IMR-90 (cell line): ENCODE results near the gene FNDC3B. TPM values are rescaled to one million over a fixed set of nuclear protein-coding genes. Genes with fewer than 3 reads are reported as not detected.

Source experiments
- ATAC-seq: fragments of 200-7000 bp; cut with Tn5 transposase; 2 replicates; pipeline ENCODE4 v1.9.1; 2020; ENCODE audit warnings: low read depth, mild to moderate bottlenecking, moderate library complexity
- BruUV-seq: library from RNA; stranded (reverse); fragments of 400-500 nt; replicated peaks from 2 replicates; lab custom pipeline; 2021; lab: Mats Ljungman, UMichigan
- CTCF ChIA-PET: fragments of 300-600 bp; formaldehyde crosslinking; extraction: SDS; loops from one replicate; lab custom pipeline; 2021; ENCODE audit warnings: antibody characterized with exemption; lab: Yijun Ruan, JAX
- POLR2A ChIA-PET: fragments of 300-600 bp; sonication (Branson Sonifier 250); formaldehyde crosslinking; loops from one replicate; lab custom pipeline; 2022; ENCODE audit warnings: antibody characterized with exemption; ENCODE audit not compliant: unreplicated experiment; lab: Charles Lee
- DNase-seq: peaks from one replicate; pipeline ENCODE4 v3.0.0; 2013
- H2AFZ ChIP-seq: replicated peaks from 2 replicates; pipeline ENCODE3; 2013; ENCODE audit warnings: low read length, mild to moderate bottlenecking; ENCODE audit not compliant: poor library complexity
- H2AK5ac ChIP-seq: 2 replicates; pipeline ENCODE4 v1.6.1; 2013; ENCODE audit warnings: low read depth, low read length, inconsistent platforms
- H2AK9ac ChIP-seq: replicated peaks from 2 replicates; pipeline ENCODE3; 2013; ENCODE audit warnings: mild to moderate bottlenecking, low read depth, low read length, moderate library complexity; ENCODE audit not compliant: poor library complexity
- H2BK120ac ChIP-seq: 2 replicates; pipeline ENCODE4 v1.6.1; 2013; ENCODE audit warnings: low read depth, low read length, inconsistent platforms
- H2BK15ac ChIP-seq: 3 replicates; pipeline ENCODE4 v1.6.1; 2013; ENCODE audit warnings: low read depth, low read length, inconsistent platforms
- H2BK20ac ChIP-seq: 2 replicates; pipeline ENCODE4 v1.6.1; 2013; ENCODE audit warnings: low read depth, mild to moderate bottlenecking, inconsistent platforms, low read length, moderate library complexity
- H2BK5ac ChIP-seq: 2 replicates; pipeline ENCODE4 v1.6.1; 2013; ENCODE audit warnings: mild to moderate bottlenecking, low read depth, low read length, inconsistent platforms; ENCODE audit not compliant: poor library complexity, severe bottlenecking
- H3K14ac ChIP-seq: replicated peaks from 2 replicates; pipeline ENCODE4 v1.6.1; 2013; ENCODE audit warnings: low read depth, low read length, inconsistent platforms
- H3K18ac ChIP-seq: 2 replicates; pipeline ENCODE4 v1.6.1; 2013; ENCODE audit warnings: low read depth, low read length, control low read depth
- H3K23ac ChIP-seq: 2 replicates; pipeline ENCODE4 v1.6.1; 2013; ENCODE audit warnings: low read depth, low read length, inconsistent platforms
- H3K27ac ChIP-seq: 2 replicates; pipeline ENCODE4 v1.5.1; 2013; ENCODE audit warnings: mild to moderate bottlenecking, control low read depth, low read length; ENCODE audit not compliant: insufficient read depth
- H3K27me3 ChIP-seq: 2 replicates; pipeline ENCODE4 v1.6.1; 2013; ENCODE audit warnings: low read length; ENCODE audit not compliant: control insufficient read depth, insufficient read depth
- H3K36me3 ChIP-seq: 2 replicates; pipeline ENCODE4 v1.6.1; 2013; ENCODE audit warnings: low read length, mixed read lengths; ENCODE audit not compliant: control insufficient read depth, insufficient read depth
- H3K4ac ChIP-seq: 2 replicates; pipeline ENCODE4 v1.6.1; 2013; ENCODE audit warnings: low read depth, low read length, inconsistent platforms
- H3K4me1 ChIP-seq: 2 replicates; pipeline ENCODE4 v1.6.1; 2013; ENCODE audit warnings: low read length, mixed read lengths; ENCODE audit not compliant: control insufficient read depth, insufficient read depth
- H3K4me2 ChIP-seq: 2 replicates; pipeline ENCODE4 v1.6.1; 2013; ENCODE audit warnings: low read depth, mild to moderate bottlenecking, control low read depth, low read length, moderate library complexity
- H3K4me3 ChIP-seq: 2 replicates; pipeline ENCODE4 v1.5.1; 2013; ENCODE audit warnings: low read depth, mild to moderate bottlenecking, control low read depth, low read length, moderate library complexity; ENCODE audit not compliant: insufficient read depth
- H3K56ac ChIP-seq: 2 replicates; pipeline ENCODE4 v1.6.1; 2013; ENCODE audit warnings: low read length, inconsistent platforms; ENCODE audit not compliant: insufficient read depth; ENCODE audit errors: extremely low read depth
- H3K79me1 ChIP-seq, 2 experiments: 2 replicates each; pipeline ENCODE4 v1.6.1; 2013; ENCODE audit warnings: low read length in 2 of 2, inconsistent platforms in 1 of 2, low read depth in 1 of 2
- H3K9ac ChIP-seq: 2 replicates; pipeline ENCODE4 v1.6.1; 2013; ENCODE audit warnings: low read depth, low read length, control low read depth
- H3K9me1 ChIP-seq: 2 replicates; pipeline ENCODE4 v1.6.1; 2013; ENCODE audit warnings: low read length, inconsistent platforms; ENCODE audit not compliant: insufficient read depth
- H3K9me3 ChIP-seq: 2 replicates; pipeline ENCODE4 v1.6.1; 2013; ENCODE audit warnings: low read length; ENCODE audit not compliant: control insufficient read depth, insufficient read depth
- H4K20me1 ChIP-seq: 2 replicates; pipeline ENCODE4 v1.6.1; 2013; ENCODE audit warnings: low read length, inconsistent platforms; ENCODE audit not compliant: insufficient read depth
- H4K5ac ChIP-seq: 2 replicates; pipeline ENCODE4 v1.6.1; 2013; ENCODE audit warnings: mild to moderate bottlenecking, low read depth, low read length, control low read depth
- H4K8ac ChIP-seq, 2 experiments: 2 replicates each; pipeline ENCODE4 v1.6.1; 2013; ENCODE audit warnings: low read depth in 2 of 2, low read length in 2 of 2, control low read depth in 1 of 2, inconsistent platforms in 1 of 2
- H4K91ac ChIP-seq: 2 replicates; pipeline ENCODE4 v1.6.1; 2013; ENCODE audit warnings: low read depth, low read length, inconsistent platforms; ENCODE audit not compliant: insufficient read depth
- BHLHE40 ChIP-seq: fragments of 150-350 bp; IDR thresholded peaks from 2 replicates; pipeline ENCODE4 v1.6.1; 2016; ENCODE audit warnings: mild to moderate bottlenecking, low read depth, low read length
- CEBPB ChIP-seq: IDR thresholded peaks from 2 replicates; pipeline ENCODE4 v1.6.1; 2012; ENCODE audit warnings: low read depth, low read length, improper control_type of control experiment
- CHD1 ChIP-seq: IDR thresholded peaks from 2 replicates; pipeline ENCODE4 v1.6.1; 2012; ENCODE audit warnings: low read depth, low read length, improper control_type of control experiment
- MAFK ChIP-seq: IDR thresholded peaks from 2 replicates; pipeline ENCODE4 v1.6.1; 2012; ENCODE audit warnings: low read depth, low read length, improper control_type of control experiment
- MAZ ChIP-seq: IDR thresholded peaks from 2 replicates; pipeline ENCODE4 v1.6.1; 2012; ENCODE audit warnings: low read depth, mild to moderate bottlenecking, low read length, improper control_type of control experiment, moderate library complexity, borderline replicate concordance
- MXI1 ChIP-seq: IDR thresholded peaks from 2 replicates; pipeline ENCODE4 v1.6.1; 2012; ENCODE audit warnings: low read depth, mild to moderate bottlenecking, low read length, moderate library complexity, borderline replicate concordance
- NFE2L2 ChIP-seq: fragments of 150-350 bp; IDR thresholded peaks from 2 replicates; pipeline ENCODE4 v1.6.1; 2016; ENCODE audit warnings: low read depth, mild to moderate bottlenecking, low read length
- POLR2A ChIP-seq: IDR thresholded peaks from 2 replicates; pipeline ENCODE4 v1.6.1; 2012; ENCODE audit warnings: mild to moderate bottlenecking, low read depth, low read length
- RCOR1 ChIP-seq: IDR thresholded peaks from 2 replicates; pipeline ENCODE4 v1.6.1; 2012; ENCODE audit warnings: mild to moderate bottlenecking, low read length, improper control_type of control experiment; ENCODE audit not compliant: insufficient replicate concordance
- RFX5 ChIP-seq: IDR thresholded peaks from 2 replicates; pipeline ENCODE4 v1.8.0; 2012; ENCODE audit warnings: low read depth, mild to moderate bottlenecking, low read length, moderate library complexity
- SMC3 ChIP-seq: fragments of 150-350 bp; IDR thresholded peaks from 2 replicates; pipeline ENCODE4 v1.6.1; 2016; ENCODE audit warnings: low read depth, mild to moderate bottlenecking, antibody characterized with exemption, low read length, moderate library complexity
- WGBS, 2 experiments: methylation state at CpG; one replicate each; pipeline versions ENCODE4 v1.1.5 to v1.1.7; 2013; ENCODE audit warnings: missing lambda C conversion rate in 2 of 2; ENCODE audit not compliant: insufficient read length in 1 of 2; ENCODE audit errors: extremely low coverage in 2 of 2; 5-methylcytosine and 5-hydroxymethylcytosine counted together
- dilution Hi-C: fragments of 300-500 bp; cut with HindIII; formaldehyde crosslinking; loops from one replicate; pipeline ENCODE4 v1.14.3; 2018; ENCODE audit warnings: low sequenced_read_pairs; ENCODE audit not compliant: unreplicated experiment
- in situ Hi-C: fragments of 300-500 bp; cut with MboI; formaldehyde crosslinking; loops from 3 replicates; pipeline ENCODE4 v1.14.3; 2019; ENCODE audit warnings: low sequenced_read_pairs, inconsistent platforms, mixed read lengths
- intact Hi-C: fragments of 100-400 bp; cut with micrococcal nuclease; formaldehyde crosslinking; loops from 2 replicates; pipeline ENCODE4 v1.10.0; 2022
- polyA plus RNA-seq, 3 experiments: library from polyadenylated mRNA; depleted of rRNA; stranded (reverse); fragments of >200 nt; gene quantifications; 2 replicates each; pipeline ENCODE4 v1.2.3, GENCODE V29; 2012; ENCODE audit warnings: low replicate concordance in 1 of 3
- total RNA-seq: library from RNA; depleted of rRNA; stranded (reverse); fragments of >200 nt; gene quantifications from 2 replicates; pipeline ENCODE4 v1.2.3, GENCODE V29; 2012

The FNDC3B gene
- total and polyA plus RNA-seq, 2 of the 4 experiments (the other 2 are of a cell fraction), result 23.9 to 150 TPM

GRCh38 chr3:172321035-172321434 is 281.7 kb downstream of the FNDC3B start:
- Histone ChIP-seq H2BK5ac (no peak overlapping the region), H3K4me1 (peaks cover 30% of the 10 kb centered on the region), H2BK20ac (no peak overlapping the region), H3K23ac (no peak overlapping the region), H4K5ac (no peak overlapping the region), H3K4me3 (no peak overlapping the region), H4K20me1 (peaks cover 19% of the 10 kb centered on the region; the same call in 1 of the 2 replicates), H3K27ac (no peak overlapping the region), H3K18ac (no peak overlapping the region), H2AK5ac (no peak overlapping the region), H4K8ac (no peak overlapping the region), H3K14ac (no peak overlapping the region), H3K79me1 (peaks cover 44 to 72% of the 10 kb centered on the region in 2 experiments), H3K36me3 (peaks cover 41% of the 10 kb centered on the region), H3K9me1 (peaks cover 42% of the 10 kb centered on the region), H4K91ac (no peak overlapping the region), H3K9ac (no peak overlapping the region), H2BK120ac (no peak overlapping the region), H3K4ac (no peak overlapping the region), H3K56ac (no peak overlapping the region), H2AK9ac (no peak overlapping the region), H3K9me3 (no peaks in the 10 kb centered on the region), H2BK15ac (no peak overlapping the region), H3K27me3 (no peaks in the 10 kb centered on the region), H2AFZ (no peak overlapping the region), H3K4me2 (no peak overlapping the region)
- dilution Hi-C loops (no loop called here), intact Hi-C loops (no loop called here), in situ Hi-C loops (no loop called here)
- ATAC-seq, result no peak
- no CpG with 5 or more reads among the region's 2 CpGs for WGBS, 2 experiments
- POLR2A ChIA-PET, result no interaction called here
- DNase-seq, result peak; percentile 20
- TF ChIP-seq MAZ, result no peak
- no peak for TF ChIP-seq RFX5
- no peak for TF ChIP-seq BHLHE40
- TF ChIP-seq POLR2A, result no peak
- TF ChIP-seq CHD1, result no peak
- TF ChIP-seq NFE2L2, result no peak
- no peak for TF ChIP-seq SMC3
- no peak for TF ChIP-seq RCOR1
- no peak for TF ChIP-seq CEBPB
- no peak for TF ChIP-seq MAFK
- TF ChIP-seq MXI1, result no peak
- CTCF ChIA-PET, result interaction anchor here (1.6 kb wide), 1 partner anchor 11 kb away, joined by 11 read pairs; no protein-coding TSS in a partner anchor
- no TSS peak for BruUV-seq
